Measurements from ENCODE around the gene RUNX3. TPM values are rescaled to one million over a fixed set of nuclear protein-coding genes. Genes with fewer than 3 reads are reported as not detected.

RUNX3 gene
- total RNA-seq, 2 experiments from 2014 or later: 12.2 to 39.5 TPM

DNA sequence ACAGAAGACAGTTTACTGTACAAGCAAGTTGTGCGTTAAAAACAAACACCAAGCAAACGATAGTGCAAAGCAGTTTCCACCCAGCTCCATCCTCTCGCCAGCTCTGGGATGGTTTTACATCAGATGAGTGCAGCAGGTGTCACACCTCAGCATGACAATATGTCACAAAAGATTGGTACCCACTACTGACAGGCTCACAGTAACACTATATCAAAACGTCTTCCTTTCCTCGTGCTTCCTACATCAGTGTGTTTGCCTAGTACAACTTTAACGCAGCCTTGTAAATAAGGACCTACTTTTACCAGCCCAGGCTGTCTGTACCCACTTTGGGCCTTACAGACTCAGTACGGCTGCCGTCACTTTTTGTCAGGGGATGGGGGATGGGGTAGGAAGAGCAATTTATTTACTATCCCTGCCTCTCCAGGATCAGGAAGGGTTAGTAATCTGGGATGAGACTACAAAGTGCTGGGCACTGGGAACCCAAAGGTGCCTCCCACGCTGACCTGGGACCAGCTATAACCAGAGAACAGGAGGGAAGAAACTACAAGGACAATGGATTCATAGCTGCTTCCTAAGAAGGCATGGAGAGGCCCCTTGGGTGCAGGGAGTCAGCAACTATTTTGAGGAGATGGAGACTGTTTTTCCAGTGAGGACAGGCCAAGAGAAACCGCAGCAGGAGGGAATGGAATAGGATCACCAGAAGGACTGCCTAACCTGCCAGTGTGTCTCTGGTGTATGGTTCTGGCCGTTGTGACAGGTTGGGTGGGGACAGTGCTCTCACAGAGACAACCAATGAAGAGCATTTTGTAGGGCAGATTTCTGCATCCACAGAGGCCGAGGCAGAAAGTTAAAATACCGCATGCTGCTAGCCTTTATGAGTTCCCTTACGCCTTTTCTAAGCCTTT, 30.2 kb downstream of the RUNX3 start:
- Histone ChIP-seq H4K20me1 (ENCODE audit: insufficient read depth, low read length) (no peaks in the 10 kb centered on the region), H3K9me3 (ENCODE audit: low read length) (no peaks in the 10 kb centered on the region), H3K4me3 (ENCODE audit: low read depth, low read length, poor library complexity, severe bottlenecking) (no peak overlapping the region), H3K36me3 (ENCODE audit: insufficient read depth, low read length) (peaks cover 31% of the 10 kb centered on the region; the same call in 1 of the 2 replicates), H3K79me2 (ENCODE audit: insufficient read depth, low read depth, low read length) (no peaks in the 10 kb centered on the region), H2AFZ (ENCODE audit: low read length) (no peak overlapping the region), H3K27ac (ENCODE audit: low read depth, low read length, poor library complexity, severe bottlenecking) (no peak overlapping the region), H3K9me2 (ENCODE audit: insufficient read depth, low read length) (no peaks in the 10 kb centered on the region), H3K4me1 (ENCODE audit: insufficient read depth, low read length, poor library complexity, severe bottlenecking) (no peaks in the 10 kb centered on the region), H3K4me2 (ENCODE audit: low read length) (no peak overlapping the region)
- TF ChIP-seq, protein P1, sequence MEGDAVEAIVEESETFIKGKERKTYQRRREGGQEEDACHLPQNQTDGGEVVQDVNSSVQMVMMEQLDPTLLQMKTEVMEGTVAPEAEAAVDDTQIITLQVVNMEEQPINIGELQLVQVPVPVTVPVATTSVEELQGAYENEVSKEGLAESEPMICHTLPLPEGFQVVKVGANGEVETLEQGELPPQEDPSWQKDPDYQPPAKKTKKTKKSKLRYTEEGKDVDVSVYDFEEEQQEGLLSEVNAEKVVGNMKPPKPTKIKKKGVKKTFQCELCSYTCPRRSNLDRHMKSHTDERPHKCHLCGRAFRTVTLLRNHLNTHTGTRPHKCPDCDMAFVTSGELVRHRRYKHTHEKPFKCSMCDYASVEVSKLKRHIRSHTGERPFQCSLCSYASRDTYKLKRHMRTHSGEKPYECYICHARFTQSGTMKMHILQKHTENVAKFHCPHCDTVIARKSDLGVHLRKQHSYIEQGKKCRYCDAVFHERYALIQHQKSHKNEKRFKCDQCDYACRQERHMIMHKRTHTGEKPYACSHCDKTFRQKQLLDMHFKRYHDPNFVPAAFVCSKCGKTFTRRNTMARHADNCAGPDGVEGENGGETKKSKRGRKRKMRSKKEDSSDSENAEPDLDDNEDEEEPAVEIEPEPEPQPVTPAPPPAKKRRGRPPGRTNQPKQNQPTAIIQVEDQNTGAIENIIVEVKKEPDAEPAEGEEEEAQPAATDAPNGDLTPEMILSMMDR (conservative IDR thresholded peaks at IDR 0.05; ENCODE audit: low read length): no peak
- TF ChIP-seq EZH2phosphoT487 (IDR thresholded peaks at IDR 0.05; ENCODE audit: borderline replicate concordance, low read depth, low read length): no peak
- ChIA-PET CTCF (ENCODE audit: unreplicated experiment) (no interaction called here), POLR2A (interaction anchor here (0.7 kb wide), 1 partner anchor 332 kb away, joined by 4 read pairs; the partner anchor contains the start of gene SYF2)
- DNase-seq (ENCODE audit: low spot score): no peak
- TSS peak; percentile 65 for BruUV-seq (replicated peaks)
- intact Hi-C loops (cut with micrococcal nuclease; ENCODE audit: unreplicated experiment): no loop called here

DNA sequence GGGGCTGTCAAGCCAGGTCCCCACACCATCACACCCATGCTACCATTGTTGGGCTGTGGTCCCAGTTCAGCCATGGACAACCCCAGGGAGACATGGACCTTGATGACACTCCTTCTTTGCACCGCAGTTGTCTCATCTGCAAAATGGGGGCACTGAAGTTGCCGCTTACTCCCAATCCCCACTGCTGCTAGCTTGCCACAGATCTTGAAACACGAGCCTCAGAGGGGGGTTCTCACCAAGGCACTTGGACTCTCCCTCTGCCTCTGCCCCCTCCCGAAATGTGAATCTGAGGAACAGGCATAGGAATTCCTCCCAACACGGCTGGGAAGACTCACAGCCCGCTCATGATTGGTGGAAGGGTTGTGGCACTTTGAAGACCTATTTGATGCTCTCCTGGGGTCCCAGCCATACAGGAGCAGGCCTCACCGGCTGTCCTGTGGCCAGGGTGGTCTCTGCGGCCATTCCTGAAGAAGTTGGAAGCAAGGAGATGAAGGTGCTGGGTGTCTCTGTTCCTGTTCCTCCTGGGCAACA, 31.1 kb downstream of the RUNX3 start:
- ChIA-PET POLR2A (no interaction called here), CTCF (ENCODE audit: unreplicated experiment) (no interaction called here)
- H4K20me1 ChIP-seq (ENCODE audit: insufficient read depth, low read length): no peaks in the 10 kb centered on the region
- H3K4me1 ChIP-seq (ENCODE audit: insufficient read depth, low read length, poor library complexity, severe bottlenecking): no peaks in the 10 kb centered on the region
- no TSS peak for BruUV-seq (replicated peaks)
- H3K4me3 ChIP-seq (ENCODE audit: low read depth, low read length, poor library complexity, severe bottlenecking): no peak overlapping the region
- H3K9me2 ChIP-seq (ENCODE audit: insufficient read depth, low read length): no peaks in the 10 kb centered on the region
- no peak overlapping the region for H2AFZ ChIP-seq (ENCODE audit: low read length)
- intact Hi-C loops (cut with micrococcal nuclease; ENCODE audit: unreplicated experiment): loop anchor here (1.0 kb wide), 1 partner anchor 51 kb away; no protein-coding TSS in a partner anchor
- peaks cover 25% of the 10 kb centered on the region; the same call in 1 of the 2 replicates for H3K36me3 ChIP-seq (ENCODE audit: insufficient read depth, low read length)
- no peak overlapping the region for H3K4me2 ChIP-seq (ENCODE audit: low read length)
- no peaks in the 10 kb centered on the region for H3K79me2 ChIP-seq (ENCODE audit: insufficient read depth, low read depth, low read length)
- no peaks in the 10 kb centered on the region for H3K9me3 ChIP-seq (ENCODE audit: low read length)
- DNase-seq (ENCODE audit: low spot score): no peak
- H3K27ac ChIP-seq (ENCODE audit: low read depth, low read length, poor library complexity, severe bottlenecking): no peak overlapping the region
- no peak for TF ChIP-seq EZH2phosphoT487 (IDR thresholded peaks at IDR 0.05; ENCODE audit: borderline replicate concordance, low read depth, low read length)
- TF ChIP-seq, protein P1 (conservative IDR thresholded peaks at IDR 0.05; ENCODE audit: low read length): no peak
